Karpas-422 (cell line): ENCODE data around the gene ESPN. TPM values are rescaled to one million over a fixed set of nuclear protein-coding genes. Genes with fewer than 3 reads are reported as not detected.
A peak's percentile ranks its signal among the peaks of the same experiment; 100 is the strongest.

Experiments
- DNase-seq: peaks from one replicate; pipeline ENCODE4 v3.0.0-alpha.2; 2015
- H2AFZ ChIP-seq: fragments of 200-600 bp; sonication (generic); 2 replicates; pipeline ENCODE4 v1.6.1; 2014; ENCODE audit warnings: antibody characterized with exemption, low read length, mixed read lengths
- H3K27ac ChIP-seq: fragments of 200-600 bp; sonication (generic); 2 replicates; pipeline ENCODE4 v1.5.1; 2014; ENCODE audit warnings: mild to moderate bottlenecking, low read length, moderate library complexity
- H3K27me3 ChIP-seq: fragments of 200-600 bp; sonication (generic); 2 replicates; pipeline ENCODE4 v1.6.1; 2014; ENCODE audit warnings: low read length, mixed read lengths
- H3K36me3 ChIP-seq: fragments of 200-600 bp; sonication (generic); 2 replicates; pipeline ENCODE4 v1.6.1; 2014; ENCODE audit warnings: low read length, mixed read lengths; ENCODE audit not compliant: insufficient read depth
- H3K4me1 ChIP-seq: fragments of 200-600 bp; sonication (generic); 2 replicates; pipeline ENCODE4 v1.6.1; 2014; ENCODE audit warnings: mild to moderate bottlenecking, low read length, mixed read lengths
- H3K4me2 ChIP-seq: fragments of 200-600 bp; sonication (generic); 2 replicates; pipeline ENCODE4 v1.6.1; 2014; ENCODE audit warnings: low read length, low read depth, mild to moderate bottlenecking; ENCODE audit not compliant: poor library complexity, severe bottlenecking
- H3K4me3 ChIP-seq: fragments of 200-600 bp; sonication (generic); 2 replicates; pipeline ENCODE4 v1.5.1; 2014; ENCODE audit warnings: mild to moderate bottlenecking, antibody characterized with exemption, low read length, mixed read lengths
- H3K79me2 ChIP-seq: fragments of 200-600 bp; sonication (generic); 2 replicates; pipeline ENCODE4 v1.6.1; 2014; ENCODE audit warnings: mild to moderate bottlenecking, low read length, mixed read lengths
- H3K9ac ChIP-seq: fragments of 200-600 bp; sonication (generic); 2 replicates; pipeline ENCODE4 v1.6.0; 2014; ENCODE audit warnings: low read length
- H3K9me2 ChIP-seq: fragments of 200-600 bp; sonication (generic), shearing (Covaris generic); replicated peaks from 2 replicates; pipeline ENCODE4 v1.6.0; 2014; ENCODE audit warnings: mild to moderate bottlenecking, low read length, moderate library complexity; ENCODE audit not compliant: insufficient read depth
- H3K9me3 ChIP-seq: fragments of 300-700, 200-600 bp; sonication (generic); 2 replicates; pipeline ENCODE4 v1.6.1; 2014; ENCODE audit warnings: low read length, mixed read lengths
- H4K20me1 ChIP-seq: fragments of 200-600 bp; sonication (generic); 2 replicates; pipeline ENCODE4 v1.6.1; 2014; ENCODE audit warnings: mild to moderate bottlenecking, antibody characterized with exemption, low read length, low read depth; ENCODE audit not compliant: insufficient read depth
- total RNA-seq: library from RNA; depleted of rRNA; stranded (reverse); fragments of >200 nt; shearing (Covaris generic); gene quantifications from 2 replicates; pipeline ENCODE4 v1.2.3, GENCODE V29; 2014; ENCODE audit warnings: low replicate concordance

The ESPN gene
- total RNA-seq, 1 experiment from 2014 or later, result not detected

DNA sequence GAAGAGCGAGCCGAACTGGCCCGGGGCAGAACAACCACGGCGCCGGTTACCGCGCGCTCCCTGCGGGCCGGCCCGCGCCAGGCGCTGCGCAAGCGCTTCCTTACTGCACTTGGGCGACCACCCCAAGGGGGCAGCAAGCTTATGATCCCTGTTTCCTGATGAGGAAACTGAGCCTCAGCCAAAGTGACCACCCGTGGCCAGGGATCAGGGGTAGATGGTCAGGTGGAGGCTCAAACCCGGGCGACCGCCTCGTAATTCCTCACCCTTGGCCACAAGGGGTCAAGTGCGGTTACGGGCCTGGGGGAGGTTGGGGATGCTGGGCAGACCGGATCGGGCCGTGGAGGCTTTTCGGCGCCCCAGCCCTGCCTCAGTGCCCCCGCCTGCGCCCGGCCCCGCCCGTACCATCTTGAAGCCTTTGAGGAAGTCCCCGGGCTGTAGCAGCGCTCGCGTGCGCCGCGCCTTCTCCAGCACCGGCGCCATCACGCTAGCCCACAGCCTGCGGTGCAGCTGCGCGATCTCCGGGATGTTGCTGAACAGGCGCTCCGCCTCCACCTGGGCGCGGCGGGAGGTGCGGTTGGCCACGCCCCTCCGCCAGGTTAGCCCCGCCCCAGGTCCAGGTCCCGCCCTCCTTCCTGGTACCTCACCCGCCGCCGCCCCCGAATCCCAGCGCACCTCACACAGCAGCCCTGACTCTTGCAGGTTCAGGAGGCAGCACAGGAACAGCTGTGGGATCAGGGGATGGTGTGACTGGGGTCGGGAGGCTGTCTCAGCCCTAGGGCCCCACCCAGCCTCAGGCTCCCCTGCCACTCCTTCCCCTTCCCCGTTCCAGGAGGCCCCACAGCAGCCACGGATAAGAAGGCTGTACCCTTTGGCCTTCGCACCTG lies 46.8 kb downstream of the ESPN start:
- no peaks in the 10 kb centered on the region for H3K27me3 ChIP-seq
- H3K79me2 ChIP-seq, result no peaks in the 10 kb centered on the region
- H3K4me2 ChIP-seq, result no peak overlapping the region

GRCh38 chr1:6471970-6472368 lies 47.4 kb downstream of the ESPN start:
- H3K9me3 ChIP-seq, result no peaks in the 10 kb centered on the region
- 0 out of 2 replicates have a peak, but pooled peaks cover 2% of the 10 kb centered on the region for H3K4me1 ChIP-seq
- no peaks in the 10 kb centered on the region for H3K79me2 ChIP-seq
- no peaks in the 10 kb centered on the region for H3K27me3 ChIP-seq
- no peak for DNase-seq
- no peak overlapping the region for H3K27ac ChIP-seq
- no peak overlapping the region for H3K4me2 ChIP-seq
- H3K4me3 ChIP-seq, result no peak overlapping the region
- H3K9ac ChIP-seq, result no peak overlapping the region
- H4K20me1 ChIP-seq, result 0 out of 2 replicates have a peak, but pooled peaks cover 4% of the 10 kb centered on the region
- H2AFZ ChIP-seq, result no peak overlapping the region
- no peaks in the 10 kb centered on the region for H3K9me2 ChIP-seq
- H3K36me3 ChIP-seq, result no peaks in the 10 kb centered on the region

More for the DNA sequence above, 46.8 kb downstream of the ESPN start:
- H3K4me3 ChIP-seq, result no peak overlapping the region
- H3K36me3 ChIP-seq, result no peaks in the 10 kb centered on the region
- no peak overlapping the region for H3K9ac ChIP-seq
- H3K9me3 ChIP-seq, result no peaks in the 10 kb centered on the region
- H2AFZ ChIP-seq, result no peak overlapping the region
- H4K20me1 ChIP-seq, result 0 out of 2 replicates have a peak, but pooled peaks cover 4% of the 10 kb centered on the region
- no peaks in the 10 kb centered on the region for H3K9me2 ChIP-seq
- H3K4me1 ChIP-seq, result 0 out of 2 replicates have a peak, but pooled peaks cover 2% of the 10 kb centered on the region
- no peak for DNase-seq
- no peak overlapping the region for H3K27ac ChIP-seq

GRCh38 chr1:6472391-6472790 lies 47.8 kb downstream of the ESPN start:
- Histone ChIP-seq H3K4me3 (no peak overlapping the region), H3K4me1 (0 out of 2 replicates have a peak, but pooled peaks cover 2% of the 10 kb centered on the region), H3K27me3 (no peaks in the 10 kb centered on the region), H3K9ac (no peak overlapping the region), H3K9me2 (no peaks in the 10 kb centered on the region), H4K20me1 (0 out of 2 replicates have a peak, but pooled peaks cover 4% of the 10 kb centered on the region), H3K27ac (no peak overlapping the region), H3K79me2 (no peaks in the 10 kb centered on the region), H3K36me3 (no peaks in the 10 kb centered on the region), H3K9me3 (no peaks in the 10 kb centered on the region), H3K4me2 (no peak overlapping the region), H2AFZ (no peak overlapping the region)
- DNase-seq, result peak; percentile 68

GRCh38 chr1:6473156-6473555 lies 48.6 kb downstream of the ESPN start:
- Histone ChIP-seq H3K36me3 (no peaks in the 10 kb centered on the region), H3K9me3 (no peaks in the 10 kb centered on the region), H3K9me2 (no peaks in the 10 kb centered on the region), H3K4me3 (no peak overlapping the region), H3K79me2 (no peaks in the 10 kb centered on the region), H4K20me1 (0 out of 2 replicates have a peak, but pooled peaks cover 4% of the 10 kb centered on the region), H3K27ac (no peak overlapping the region), H3K9ac (no peak overlapping the region), H3K27me3 (no peaks in the 10 kb centered on the region), H3K4me1 (0 out of 2 replicates have a peak, but pooled peaks cover 2% of the 10 kb centered on the region), H3K4me2 (no peak overlapping the region), H2AFZ (no peak overlapping the region)
- DNase-seq, result no peak

GRCh38 chr1:6473974-6474814 lies 49.6 kb downstream of the ESPN start:
- H3K9me3 ChIP-seq, result no peaks in the 10 kb centered on the region
- no peaks in the 10 kb centered on the region for H3K36me3 ChIP-seq
- 0 out of 2 replicates have a peak, but pooled peaks cover 2% of the 10 kb centered on the region for H3K4me1 ChIP-seq
- no peak overlapping the region for H3K27ac ChIP-seq
- H4K20me1 ChIP-seq, result 0 out of 2 replicates have a peak, but pooled peaks cover 4% of the 10 kb centered on the region
- no peak overlapping the region for H3K4me2 ChIP-seq
- H3K4me3 ChIP-seq, result no peak overlapping the region
- H3K79me2 ChIP-seq, result no peaks in the 10 kb centered on the region
- H3K9ac ChIP-seq, result no peak overlapping the region
- no peaks in the 10 kb centered on the region for H3K27me3 ChIP-seq
- no peak for DNase-seq
- H3K9me2 ChIP-seq, result no peaks in the 10 kb centered on the region
- no peak overlapping the region for H2AFZ ChIP-seq

GRCh38 chr1:6474815-6475282 lies 50.3 kb downstream of the ESPN start:
- 0 out of 2 replicates have a peak, but pooled peaks cover 4% of the 10 kb centered on the region for H4K20me1 ChIP-seq
- H3K9me3 ChIP-seq, result no peaks in the 10 kb centered on the region
- peak; percentile 53 for DNase-seq
- H3K4me3 ChIP-seq, result no peak overlapping the region
- 0 out of 2 replicates have a peak, but pooled peaks cover 2% of the 10 kb centered on the region for H3K4me1 ChIP-seq
- no peaks in the 10 kb centered on the region for H3K36me3 ChIP-seq
- no peak overlapping the region for H3K9ac ChIP-seq
- no peaks in the 10 kb centered on the region for H3K9me2 ChIP-seq
- no peak overlapping the region for H3K4me2 ChIP-seq
- no peak overlapping the region for H2AFZ ChIP-seq
- no peak overlapping the region for H3K27ac ChIP-seq
- H3K79me2 ChIP-seq, result no peaks in the 10 kb centered on the region
- H3K27me3 ChIP-seq, result no peaks in the 10 kb centered on the region

DNA sequence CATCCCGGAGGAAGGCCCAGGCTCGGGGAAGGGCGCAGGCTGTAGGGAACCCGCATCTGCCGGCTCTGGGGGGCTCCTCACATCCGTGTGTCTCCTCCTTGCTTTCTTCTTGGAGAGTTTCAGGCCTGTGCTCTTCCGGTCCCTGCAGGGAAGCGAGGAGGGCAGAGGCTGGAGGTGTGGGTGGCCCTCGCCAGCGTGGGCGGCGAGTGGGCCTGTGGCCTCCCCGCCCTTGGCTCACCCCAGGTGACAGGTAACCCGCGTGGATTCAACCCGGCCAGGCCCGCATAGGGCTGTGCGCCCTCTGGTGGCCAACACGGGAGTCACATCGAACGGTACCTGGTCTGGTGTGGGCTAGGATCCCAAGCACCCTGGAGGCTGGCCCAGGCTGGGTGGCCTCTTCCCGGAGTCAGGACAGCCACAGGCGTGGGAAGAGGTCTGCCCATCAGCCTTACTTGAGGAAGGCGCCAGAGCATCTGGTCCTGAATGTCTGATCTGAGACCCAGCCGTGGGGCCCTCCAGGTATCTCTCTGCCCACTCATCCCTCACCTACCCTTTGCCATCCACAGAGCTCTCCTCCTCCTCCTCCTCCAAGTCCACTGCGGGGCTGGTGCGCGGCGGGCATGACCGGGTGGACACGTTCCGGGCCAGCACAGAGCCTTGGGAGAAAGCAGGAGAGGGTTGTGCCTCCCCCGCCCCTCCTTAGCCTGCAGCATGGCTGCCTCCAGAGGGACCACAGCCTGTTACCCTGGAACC lies 51.0 kb downstream of the ESPN start:
- no peak overlapping the region for H3K4me3 ChIP-seq
- H3K4me2 ChIP-seq, result no peak overlapping the region
- H3K27me3 ChIP-seq, result no peaks in the 10 kb centered on the region
- H2AFZ ChIP-seq, result no peak overlapping the region
- H3K9me2 ChIP-seq, result no peaks in the 10 kb centered on the region
- no peak overlapping the region for H3K27ac ChIP-seq
- peak; percentile 84 for DNase-seq
- H3K79me2 ChIP-seq, result no peaks in the 10 kb centered on the region
- no peaks in the 10 kb centered on the region for H3K9me3 ChIP-seq
- 0 out of 2 replicates have a peak, but pooled peaks cover 2% of the 10 kb centered on the region for H3K4me1 ChIP-seq
- 0 out of 2 replicates have a peak, but pooled peaks cover 4% of the 10 kb centered on the region for H4K20me1 ChIP-seq
- no peak overlapping the region for H3K9ac ChIP-seq
- H3K36me3 ChIP-seq, result no peaks in the 10 kb centered on the region
